ENCODE data around the gene TUBA3C. TPM values are rescaled to one million over a fixed set of nuclear protein-coding genes. Genes with fewer than 3 reads are reported as not detected.

TUBA3C gene
- total RNA-seq, 1 donor from 2014 or later: not detected

DNA sequence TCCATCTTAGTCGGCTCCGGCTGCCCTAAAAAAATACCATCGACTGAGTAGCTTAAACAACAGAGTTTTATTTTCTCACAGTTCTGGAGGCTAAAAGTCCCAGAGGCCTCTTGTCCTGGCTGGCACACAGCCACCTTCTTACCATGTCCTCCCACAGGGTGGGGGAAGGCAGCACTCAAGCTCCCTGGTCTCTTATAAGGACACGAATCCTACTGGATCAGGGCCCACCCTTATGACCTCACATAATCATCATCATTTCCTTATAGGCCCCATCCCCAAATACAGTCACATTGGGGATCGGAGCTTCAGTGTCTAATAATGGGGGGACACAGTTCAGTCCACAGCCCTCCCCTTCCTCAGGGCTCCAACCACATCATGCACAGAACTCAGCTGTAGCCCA, 2.6 kb upstream of the TUBA3C start:
- H3K4me1 ChIP-seq: no peaks in the 10 kb centered on the region
- intact Hi-C loops (cut with DNase I): no loop called here

DNA sequence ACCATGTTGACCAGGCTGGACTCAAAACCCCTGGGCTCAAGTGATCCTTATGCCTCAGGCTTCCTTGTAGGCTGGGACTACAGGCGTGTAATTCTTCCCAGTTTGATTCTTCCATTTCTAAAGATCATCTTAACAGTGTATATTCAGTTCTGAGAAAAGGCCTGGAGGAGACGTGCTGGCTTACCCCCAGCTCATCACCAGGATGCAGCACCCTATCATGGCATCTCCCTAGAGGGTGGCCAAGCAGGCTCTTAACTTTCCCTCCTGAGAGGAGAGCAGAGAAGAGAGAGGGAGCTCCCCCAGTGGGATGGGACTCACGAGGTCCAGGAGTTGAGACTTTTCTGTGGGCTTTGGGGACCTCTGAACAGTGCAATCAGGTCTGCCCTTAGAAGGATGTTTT, 2.1 kb upstream of the TUBA3C start:
- DNase-seq (no peak), ATAC-seq (no peak)
- H3K36me3 ChIP-seq: no peaks in the 10 kb centered on the region
- no peaks in the 10 kb centered on the region for H3K4me1 ChIP-seq
- no peaks in the 10 kb centered on the region for H3K9me3 ChIP-seq
- intact Hi-C loops (cut with DNase I): no loop called here
- H3K4me3 ChIP-seq: no peak overlapping the region
- H3K27me3 ChIP-seq (ENCODE audit: low read depth): no peaks in the 10 kb centered on the region
- TF ChIP-seq, protein P1, sequence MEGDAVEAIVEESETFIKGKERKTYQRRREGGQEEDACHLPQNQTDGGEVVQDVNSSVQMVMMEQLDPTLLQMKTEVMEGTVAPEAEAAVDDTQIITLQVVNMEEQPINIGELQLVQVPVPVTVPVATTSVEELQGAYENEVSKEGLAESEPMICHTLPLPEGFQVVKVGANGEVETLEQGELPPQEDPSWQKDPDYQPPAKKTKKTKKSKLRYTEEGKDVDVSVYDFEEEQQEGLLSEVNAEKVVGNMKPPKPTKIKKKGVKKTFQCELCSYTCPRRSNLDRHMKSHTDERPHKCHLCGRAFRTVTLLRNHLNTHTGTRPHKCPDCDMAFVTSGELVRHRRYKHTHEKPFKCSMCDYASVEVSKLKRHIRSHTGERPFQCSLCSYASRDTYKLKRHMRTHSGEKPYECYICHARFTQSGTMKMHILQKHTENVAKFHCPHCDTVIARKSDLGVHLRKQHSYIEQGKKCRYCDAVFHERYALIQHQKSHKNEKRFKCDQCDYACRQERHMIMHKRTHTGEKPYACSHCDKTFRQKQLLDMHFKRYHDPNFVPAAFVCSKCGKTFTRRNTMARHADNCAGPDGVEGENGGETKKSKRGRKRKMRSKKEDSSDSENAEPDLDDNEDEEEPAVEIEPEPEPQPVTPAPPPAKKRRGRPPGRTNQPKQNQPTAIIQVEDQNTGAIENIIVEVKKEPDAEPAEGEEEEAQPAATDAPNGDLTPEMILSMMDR (IDR thresholded peaks at IDR 0.05): no peak
- no peak overlapping the region for H3K27ac ChIP-seq

More for the DNA sequence above, 2.6 kb upstream of the TUBA3C start:
- no peak overlapping the region for H3K4me3 ChIP-seq
- TF ChIP-seq, protein P1 (IDR thresholded peaks at IDR 0.05): no peak
- no peaks in the 10 kb centered on the region for H3K36me3 ChIP-seq
- H3K27me3 ChIP-seq (ENCODE audit: low read depth): no peaks in the 10 kb centered on the region
- H3K9me3 ChIP-seq: no peaks in the 10 kb centered on the region
- ATAC-seq (no peak), DNase-seq (no peak)
- H3K27ac ChIP-seq: no peak overlapping the region

DNA sequence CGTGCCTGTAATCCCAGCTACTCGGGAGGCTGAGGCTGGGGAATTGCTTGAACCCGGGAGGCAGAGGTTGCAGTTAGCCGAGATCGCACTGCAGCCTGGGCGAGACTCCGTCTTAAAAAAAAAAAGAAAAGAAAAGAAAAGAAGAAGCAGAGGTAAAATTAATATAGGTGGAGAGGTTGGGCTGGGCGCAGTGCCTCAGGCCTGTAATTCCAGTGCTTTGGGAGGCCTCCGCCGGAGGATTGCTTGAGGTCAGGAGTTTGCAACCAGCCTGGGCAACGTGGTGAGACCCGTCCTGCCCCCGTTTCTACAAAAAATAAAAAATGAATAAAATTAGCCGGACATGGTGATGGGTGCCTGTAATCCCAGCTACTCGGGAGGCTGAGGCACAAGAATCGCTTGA, 912 bp upstream of the TUBA3C start:
- H3K27me3 ChIP-seq (ENCODE audit: low read depth): no peaks in the 10 kb centered on the region
- intact Hi-C loops (cut with DNase I): no loop called here
- H3K36me3 ChIP-seq: no peaks in the 10 kb centered on the region
- H3K4me3 ChIP-seq: no peak overlapping the region
- no peak for ATAC-seq
- no peaks in the 10 kb centered on the region for H3K4me1 ChIP-seq
- no peak overlapping the region for H3K27ac ChIP-seq
- no peaks in the 10 kb centered on the region for H3K9me3 ChIP-seq
- TF ChIP-seq, protein P1 (IDR thresholded peaks at IDR 0.05): no peak
- DNase-seq: no peak

DNA sequence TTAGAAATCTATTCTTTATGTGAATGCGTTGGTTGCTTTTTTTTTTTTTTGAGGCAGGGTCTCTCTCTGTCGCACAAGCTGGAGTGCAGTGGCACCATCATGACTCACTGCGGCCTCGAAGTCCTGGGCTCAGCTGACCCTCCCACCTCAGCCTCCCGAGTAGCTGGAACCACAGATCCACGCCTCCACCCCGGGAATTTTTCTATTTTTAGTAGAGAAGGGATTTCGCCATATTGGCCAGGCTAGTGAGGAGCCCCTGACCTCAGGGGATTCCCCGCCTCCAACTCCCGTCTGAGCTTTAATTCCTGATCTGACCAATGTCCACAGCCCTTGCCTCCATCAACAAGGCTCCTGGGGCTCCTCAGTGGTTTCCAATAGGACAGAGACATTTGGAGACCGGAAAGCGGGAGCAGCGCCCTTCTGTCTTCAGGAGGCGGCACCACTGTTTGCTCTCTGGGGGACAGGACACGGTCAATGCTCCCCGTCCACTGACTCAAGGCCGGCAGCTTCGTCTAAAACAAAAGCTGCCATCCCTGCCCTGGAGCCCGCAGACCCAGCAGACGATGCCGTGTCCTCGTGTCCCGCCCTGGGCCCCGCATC, 503 bp downstream of the TUBA3C start:
- ATAC-seq (no peak), DNase-seq (no peak)
- no peak overlapping the region for H3K27ac ChIP-seq
- no peaks in the 10 kb centered on the region for H3K27me3 ChIP-seq (ENCODE audit: low read depth)
- no peak overlapping the region for H3K4me3 ChIP-seq
- intact Hi-C loops (cut with DNase I): no loop called here
- TF ChIP-seq, protein P1 (IDR thresholded peaks at IDR 0.05): no peak
- H3K36me3 ChIP-seq: no peaks in the 10 kb centered on the region
- H3K9me3 ChIP-seq: no peaks in the 10 kb centered on the region
- H3K4me1 ChIP-seq: no peaks in the 10 kb centered on the region

DNA sequence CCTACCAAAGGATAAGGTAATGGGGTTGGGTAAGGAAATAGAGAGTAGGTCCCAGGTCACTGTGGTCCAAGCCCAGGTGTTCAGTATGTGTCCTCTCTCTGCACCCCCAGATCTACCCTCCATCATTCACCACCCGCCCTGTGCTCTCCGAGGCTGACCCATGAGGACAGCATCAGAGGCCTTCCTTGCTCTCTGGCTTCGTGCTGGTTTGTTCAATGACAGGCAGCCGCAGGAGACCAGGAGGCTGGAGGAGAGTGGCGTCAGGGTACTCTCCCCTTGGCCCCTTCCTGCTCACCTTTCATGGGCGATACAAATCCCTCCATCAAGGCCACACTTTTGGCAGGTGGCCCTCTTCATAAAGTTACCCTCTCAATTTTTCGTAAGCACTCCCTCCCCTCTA, 1.7 kb downstream of the TUBA3C start:
- no peak overlapping the region for H3K4me3 ChIP-seq
- H3K4me1 ChIP-seq: no peaks in the 10 kb centered on the region
- intact Hi-C loops (cut with DNase I): no loop called here
- no peaks in the 10 kb centered on the region for H3K27me3 ChIP-seq (ENCODE audit: low read depth)
- TF ChIP-seq, protein P1 (IDR thresholded peaks at IDR 0.05): no peak
- DNase-seq: no peak
- H3K27ac ChIP-seq: no peak overlapping the region
- H3K9me3 ChIP-seq: no peaks in the 10 kb centered on the region
- ATAC-seq: no peak
- H3K36me3 ChIP-seq: no peaks in the 10 kb centered on the region

Data from lower lobe of right lung (tissue), 2 donors.